VCaP (cell line): ENCODE data around the gene R3HCC1L.
A peak's percentile ranks its signal among the peaks of the same experiment; 100 is the strongest.
"Not testable (repeated sequence)": the region's sequence is repeated elsewhere in the genome, so short reads cannot be mapped to it uniquely, and the experiment has no call there.

Source experiments
- H3K27ac ChIP-seq: fragments of 450-650 bp; 2 replicates; pipeline ENCODE4 v1.5.1; 2017
- CTCF ChIP-seq: fragments of 450-650 bp; conservative IDR thresholded peaks from 2 replicates; pipeline ENCODE4 v1.5.1; 2017; ENCODE audit warnings: mild to moderate bottlenecking, moderate library complexity

Gene R3HCC1L

GRCh38 chr10:98169379-98169778, 34.9 kb downstream of the R3HCC1L start:
- peak overlapping the region; percentile 57 for H3K27ac ChIP-seq
- no peak for TF ChIP-seq CTCF

- H3K27ac ChIP-seq: peak overlapping the region; percentile 57
- peak; percentile 77 for TF ChIP-seq CTCF
Observed at GRCh38 chr10:98170249-98171117, 36.0 kb downstream of the R3HCC1L start.

DNA sequence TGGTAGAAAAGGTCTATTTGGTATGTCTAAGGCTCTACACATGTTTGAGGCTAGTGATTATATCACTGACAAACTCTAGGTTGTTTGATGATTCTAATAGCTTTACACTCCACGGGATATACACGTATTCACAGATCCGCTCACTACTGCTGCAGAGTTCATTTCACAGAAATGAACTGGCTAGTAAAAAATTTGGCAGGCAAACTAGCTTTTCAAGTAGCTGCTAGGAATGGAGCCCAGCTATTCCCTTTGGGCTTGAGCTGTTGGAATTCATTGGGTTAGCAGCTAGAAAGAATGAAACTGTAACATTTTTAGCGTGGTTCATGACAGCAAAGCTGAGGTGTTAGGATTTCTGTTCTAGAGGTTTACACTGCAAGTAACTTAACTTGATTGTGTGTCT, 37.6 kb downstream of the R3HCC1L start:
- no peak for TF ChIP-seq CTCF
- peak overlapping the region; percentile 36 for H3K27ac ChIP-seq

DNA sequence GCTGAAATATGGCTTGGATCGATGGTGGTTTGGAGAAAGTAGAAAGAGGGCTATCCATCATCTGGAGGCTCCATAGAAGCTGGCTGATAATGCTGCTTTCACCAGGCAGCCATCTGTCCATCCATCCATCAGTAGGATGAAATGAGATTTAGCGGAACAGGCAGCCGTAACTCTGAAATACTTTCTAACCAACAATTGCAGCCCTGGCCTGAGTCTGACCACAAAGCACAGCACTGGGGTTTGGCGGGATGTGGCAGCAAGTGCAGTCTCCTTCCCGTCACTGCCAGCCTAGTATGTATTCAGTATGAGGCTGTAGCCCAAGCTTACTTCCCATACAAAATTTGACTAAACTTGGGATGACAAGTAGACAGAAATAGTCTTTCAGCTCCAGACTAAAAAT, 38.0 kb downstream of the R3HCC1L start:
- TF ChIP-seq CTCF: no peak

GRCh38 chr10:98173260-98173659, 38.8 kb downstream of the R3HCC1L start:
- H3K27ac ChIP-seq: no peak overlapping the region
- TF ChIP-seq CTCF: no peak

More for the DNA sequence above, 38.0 kb downstream of the R3HCC1L start:
- peak overlapping the region; percentile 36 for H3K27ac ChIP-seq

DNA sequence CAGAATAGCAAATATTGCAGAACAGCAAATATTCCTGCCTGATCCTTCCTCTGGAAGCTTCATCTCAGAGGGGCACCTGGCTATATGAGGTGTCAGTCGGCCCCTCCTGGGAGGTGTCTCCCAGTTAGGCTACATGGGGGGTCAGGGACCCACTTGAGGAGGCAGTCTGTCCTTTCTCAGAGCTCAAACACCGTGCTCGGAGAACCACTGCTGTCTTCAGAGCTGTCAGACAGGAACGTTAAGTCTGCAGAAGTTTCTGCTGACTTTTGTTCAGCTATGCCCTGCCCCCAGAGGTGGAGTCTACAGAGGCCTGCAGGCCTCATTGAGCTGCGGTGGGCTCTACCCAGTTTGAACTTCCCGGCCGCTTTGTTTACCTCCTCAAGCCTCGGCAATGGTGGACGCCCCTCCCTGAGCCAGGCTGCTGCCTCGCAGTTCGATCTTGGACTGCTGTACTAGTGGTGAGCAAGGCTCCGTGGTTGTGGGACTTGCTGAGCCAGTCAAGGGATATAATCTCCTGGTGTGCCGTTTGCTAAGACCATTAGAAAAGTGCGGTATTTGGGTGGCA, 48.0 kb downstream of the R3HCC1L start:
- not testable (repeated sequence) for H3K27ac ChIP-seq

DNA sequence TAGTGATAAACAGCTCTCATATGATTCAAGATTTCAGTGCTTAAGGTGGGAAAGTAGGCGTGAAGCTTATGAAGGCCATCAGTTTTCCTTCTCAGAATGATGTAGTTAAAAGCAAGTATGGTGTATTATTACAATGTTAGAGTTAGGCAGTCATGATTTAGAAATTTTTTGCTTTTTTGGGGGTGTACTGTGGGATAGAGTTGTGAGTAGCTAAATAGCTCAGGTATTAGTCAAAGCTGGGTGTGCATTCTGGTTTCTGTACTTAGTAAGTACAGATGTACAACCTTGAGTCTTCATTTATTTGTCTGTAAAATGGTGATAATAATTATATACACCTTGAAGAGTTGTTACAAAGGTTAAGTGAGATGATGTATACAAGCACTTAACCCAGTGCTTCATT, 52.2 kb downstream of the R3HCC1L start:
- H3K27ac ChIP-seq: no peak overlapping the region
- TF ChIP-seq CTCF: no peak

- not testable (repeated sequence) for H3K27ac ChIP-seq
Observed at GRCh38 chr10:98190773-98191172, 56.3 kb downstream of the R3HCC1L start.
